Activated CD4-positive, alpha-beta T cell treated with anti-CD3 and anti-CD28 coated beads, Interleukin-2, amount 50 U/mL, for 16 hours (primary cell): ENCODE measurements around the gene AADACL4.

ENCODE experiments used
- DNase-seq: peaks from one replicate; pipeline ENCODE4 v3.0.0-alpha.2; 2020

The AADACL4 gene

DNA sequence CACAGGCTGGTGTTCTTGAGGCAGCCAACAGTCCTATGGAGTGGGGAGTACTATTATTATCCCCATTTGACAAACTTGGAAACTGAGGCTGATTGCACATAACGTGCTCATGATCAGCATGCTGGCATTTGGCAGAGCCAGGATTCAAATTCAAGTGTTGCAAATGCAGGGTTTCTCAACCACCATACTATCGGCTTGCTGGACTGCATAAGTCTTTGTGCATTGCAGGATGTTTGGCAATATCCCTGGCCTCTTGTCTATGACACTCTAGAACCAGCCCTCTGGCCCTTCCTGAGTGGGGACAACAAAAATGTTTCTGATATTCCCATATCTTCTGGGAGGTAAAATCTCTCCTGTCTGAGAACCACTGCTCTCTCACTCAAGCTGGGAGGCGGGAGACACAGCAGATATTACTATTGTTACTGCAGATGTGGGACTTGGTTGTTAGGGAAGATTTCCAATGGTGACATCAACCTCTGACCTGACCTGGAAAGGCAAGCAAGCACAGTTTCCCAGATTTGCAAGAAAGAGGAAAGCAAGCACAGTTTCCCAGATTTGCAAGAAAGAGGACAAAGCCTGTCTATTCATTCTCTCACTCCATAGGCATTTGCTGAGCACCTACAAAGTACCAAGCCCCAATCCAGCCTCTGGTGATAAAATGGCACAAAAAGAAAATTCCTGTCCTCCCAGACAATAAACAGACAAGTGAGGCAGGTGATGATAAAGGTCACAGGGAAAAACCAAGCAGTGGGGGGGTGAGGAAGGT, 71.0 kb downstream of the AADACL4 start:
- DNase-seq, result no peak

- no peak for DNase-seq
These were observed 72.1 kb downstream of the AADACL4 start, which contains the start of gene AADACL3 for GRCh38 chr1:12715896-12716437. AADACL3 (plus strand) TSS chr1:12716110; CDS start chr1:12716177, 67 bp downstream.
